Activated T-cell treated with anti-CD3 and anti-CD28 coated beads for 1 hour (primary cell): ENCODE results near the gene GBGT1.

ENCODE experiments used
- DNase-seq: peaks from one replicate; pipeline ENCODE4 v3.0.0-alpha.2; 2020; ENCODE audit warnings: low read depth

Gene GBGT1

DNA sequence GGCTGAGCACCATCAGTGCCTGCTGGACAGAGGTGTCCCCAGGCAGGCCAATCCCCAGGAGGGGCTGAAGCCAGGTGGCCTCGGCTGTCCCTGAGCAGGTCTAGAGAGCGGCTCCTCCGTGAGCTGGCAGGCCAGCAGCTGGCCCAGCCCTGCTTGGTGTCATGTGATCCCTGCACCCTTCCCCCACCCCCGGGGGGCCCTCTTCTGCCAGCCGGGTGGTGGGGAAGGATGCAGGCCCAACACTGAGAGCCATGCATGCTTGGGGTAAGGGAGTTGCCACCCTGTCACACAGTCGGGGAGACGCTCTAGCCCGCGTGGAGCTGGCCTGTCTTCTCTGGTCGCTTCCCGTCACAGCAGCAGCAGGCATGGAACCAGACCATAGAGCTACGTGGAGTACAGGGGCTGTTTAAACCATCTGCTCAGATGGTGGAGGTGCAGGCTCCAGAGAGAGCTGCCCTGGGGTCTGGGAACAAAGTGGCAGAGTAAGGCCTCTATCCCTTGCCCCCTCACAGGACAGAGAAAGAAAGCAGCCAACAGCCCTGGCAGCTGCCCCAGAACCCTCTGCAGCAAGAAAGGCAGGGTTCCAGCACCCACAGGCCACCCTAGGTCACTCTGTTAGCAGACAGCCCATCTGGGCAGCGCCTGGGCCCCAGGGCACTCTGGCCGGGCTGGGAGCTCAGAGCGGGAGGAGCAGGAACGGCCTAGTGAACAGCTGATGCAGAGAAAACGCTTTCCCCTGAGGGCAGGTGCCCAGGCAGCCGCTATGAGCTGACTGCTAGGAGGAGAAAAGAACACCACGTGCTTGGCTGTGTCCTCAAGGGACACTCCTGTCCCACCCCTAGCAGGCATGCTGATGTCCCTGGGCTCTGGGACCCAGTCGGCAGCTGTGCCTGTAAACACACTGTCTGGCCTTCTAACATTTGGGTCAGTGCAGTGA lies 49.5 kb downstream of the GBGT1 start:
- no peak for DNase-seq

DNA sequence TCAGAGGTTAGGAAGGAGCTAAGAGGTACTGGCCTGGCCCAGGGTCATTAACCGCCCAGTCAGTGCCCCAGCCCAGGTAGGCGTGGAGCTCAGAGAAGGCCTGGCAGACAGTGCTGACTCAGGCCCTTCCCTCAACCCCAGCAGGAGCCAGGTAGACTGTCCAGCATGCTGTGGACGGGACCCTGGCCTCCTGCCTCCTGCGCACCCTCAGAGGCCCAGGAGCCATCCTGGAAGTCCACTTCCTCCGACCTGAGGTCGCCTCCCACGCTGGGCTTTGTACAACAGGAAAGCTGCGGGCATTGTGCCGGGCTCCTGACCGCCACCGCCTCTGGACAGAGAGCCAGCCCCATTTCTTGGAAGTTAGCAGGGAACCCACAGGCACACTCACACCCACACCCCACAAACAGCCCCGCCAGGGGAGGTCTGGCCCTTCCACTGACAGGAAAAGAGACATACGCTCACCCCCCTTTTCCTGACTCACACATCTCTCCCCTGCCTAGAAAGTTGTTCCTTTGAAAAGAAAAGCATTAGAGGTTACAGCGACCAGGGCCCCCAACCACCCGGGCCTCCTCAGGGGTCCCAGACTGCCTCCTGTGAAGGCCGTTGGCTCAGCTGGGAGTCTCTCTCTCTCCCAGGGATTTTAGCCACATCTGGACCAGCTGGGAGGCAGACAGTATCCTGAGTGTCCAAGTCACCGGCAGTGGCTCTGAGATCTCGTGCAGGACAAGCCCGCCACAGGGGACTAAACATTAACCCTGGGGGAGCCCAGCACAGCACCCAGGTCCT lies 50.4 kb downstream of the GBGT1 start:
- no peak for DNase-seq

DNA sequence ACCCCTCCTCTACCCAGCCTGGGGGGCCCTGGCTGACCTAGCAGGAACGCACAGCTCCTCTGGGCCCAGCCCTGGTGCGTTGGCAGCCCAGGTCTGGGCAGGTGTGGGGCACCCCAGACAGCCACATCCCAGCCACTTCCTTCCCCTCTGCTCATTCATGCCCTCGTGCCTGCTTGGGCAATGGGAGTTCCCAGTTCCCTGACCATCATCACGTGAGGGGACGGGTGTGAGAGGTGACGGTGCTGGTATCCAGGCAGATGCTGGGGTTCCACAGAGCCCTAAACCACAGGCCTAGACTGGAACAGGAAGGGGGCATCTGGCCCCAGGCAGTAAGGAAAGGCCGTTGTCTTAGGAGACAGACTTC lies 51.1 kb downstream of the GBGT1 start:
- no peak for DNase-seq

DNA sequence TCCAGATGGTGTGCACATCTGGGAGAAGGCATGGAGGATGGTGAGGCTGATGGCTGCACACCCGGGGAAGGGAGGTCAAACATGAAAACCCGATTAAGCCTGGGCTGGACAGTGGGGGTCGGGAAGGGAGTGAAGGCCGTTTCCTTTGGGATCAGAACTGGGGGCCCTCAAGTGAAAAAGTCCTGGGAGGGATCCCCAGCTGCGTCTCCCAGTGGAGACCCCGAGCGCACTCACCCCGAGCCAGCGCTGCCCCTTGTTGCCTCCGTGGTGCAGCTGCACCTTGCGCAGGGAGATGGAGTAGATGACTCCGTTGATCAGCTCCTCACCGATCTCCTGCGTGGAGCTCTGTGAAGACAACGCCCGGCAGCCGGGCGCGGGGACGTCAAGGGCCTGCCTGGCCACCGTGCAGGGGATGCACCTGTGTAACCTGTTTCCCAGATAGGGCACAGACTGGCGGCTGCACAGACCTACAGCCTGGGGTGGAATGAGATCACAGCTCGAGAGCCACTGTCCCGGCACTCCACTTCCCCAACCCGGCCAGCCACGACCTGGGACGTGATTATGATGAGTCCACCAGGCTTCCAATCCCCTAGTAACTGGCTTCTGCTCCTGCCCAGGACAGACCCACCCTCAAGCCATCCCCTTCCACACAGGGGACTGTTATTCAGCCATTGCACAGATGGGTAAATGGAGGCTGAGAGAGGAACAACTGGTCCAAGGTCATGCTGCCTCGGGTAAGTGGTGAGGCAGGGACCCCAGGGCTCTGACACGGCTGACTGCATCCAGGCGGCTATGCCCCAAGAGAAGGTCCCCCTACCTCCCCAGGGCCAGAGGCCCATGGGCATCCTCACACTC lies 51.7 kb downstream of the GBGT1 start:
- DNase-seq = no peak

DNA sequence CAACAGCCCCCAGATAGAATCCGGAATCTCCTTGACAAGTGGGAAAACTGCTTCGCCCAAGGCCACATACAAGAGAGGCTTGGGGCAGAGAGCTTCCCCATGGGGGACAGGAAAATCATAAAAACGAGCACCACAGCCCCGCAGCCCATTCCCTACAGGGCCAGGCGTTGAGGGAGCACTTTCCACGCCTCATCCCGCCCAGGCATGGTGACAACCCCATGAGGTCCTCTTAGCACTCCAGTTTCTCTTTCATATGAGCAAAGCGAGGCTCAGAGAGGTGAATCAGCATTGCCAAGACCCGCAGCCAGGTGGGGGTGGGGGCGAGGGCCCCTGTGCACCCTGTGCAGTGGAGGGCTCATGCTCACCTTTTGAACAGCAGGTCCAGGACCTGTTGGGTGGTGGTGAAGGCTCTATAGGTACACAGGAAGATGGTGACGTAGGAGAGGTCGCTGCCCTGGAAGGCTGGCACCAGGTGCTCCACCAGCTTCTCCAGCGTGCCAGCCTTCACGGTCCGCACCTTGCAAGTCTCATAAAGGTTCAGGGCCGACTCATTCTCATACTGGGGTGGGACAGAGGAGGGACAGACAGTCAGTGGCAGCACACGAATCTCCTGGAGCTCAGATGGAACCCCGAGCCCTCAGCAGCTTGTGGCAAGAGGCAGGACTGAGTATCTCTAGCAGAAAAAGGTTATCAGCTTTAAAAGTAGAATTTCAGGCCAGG lies 53.6 kb downstream of the GBGT1 start:
- DNase-seq = no peak

DNA sequence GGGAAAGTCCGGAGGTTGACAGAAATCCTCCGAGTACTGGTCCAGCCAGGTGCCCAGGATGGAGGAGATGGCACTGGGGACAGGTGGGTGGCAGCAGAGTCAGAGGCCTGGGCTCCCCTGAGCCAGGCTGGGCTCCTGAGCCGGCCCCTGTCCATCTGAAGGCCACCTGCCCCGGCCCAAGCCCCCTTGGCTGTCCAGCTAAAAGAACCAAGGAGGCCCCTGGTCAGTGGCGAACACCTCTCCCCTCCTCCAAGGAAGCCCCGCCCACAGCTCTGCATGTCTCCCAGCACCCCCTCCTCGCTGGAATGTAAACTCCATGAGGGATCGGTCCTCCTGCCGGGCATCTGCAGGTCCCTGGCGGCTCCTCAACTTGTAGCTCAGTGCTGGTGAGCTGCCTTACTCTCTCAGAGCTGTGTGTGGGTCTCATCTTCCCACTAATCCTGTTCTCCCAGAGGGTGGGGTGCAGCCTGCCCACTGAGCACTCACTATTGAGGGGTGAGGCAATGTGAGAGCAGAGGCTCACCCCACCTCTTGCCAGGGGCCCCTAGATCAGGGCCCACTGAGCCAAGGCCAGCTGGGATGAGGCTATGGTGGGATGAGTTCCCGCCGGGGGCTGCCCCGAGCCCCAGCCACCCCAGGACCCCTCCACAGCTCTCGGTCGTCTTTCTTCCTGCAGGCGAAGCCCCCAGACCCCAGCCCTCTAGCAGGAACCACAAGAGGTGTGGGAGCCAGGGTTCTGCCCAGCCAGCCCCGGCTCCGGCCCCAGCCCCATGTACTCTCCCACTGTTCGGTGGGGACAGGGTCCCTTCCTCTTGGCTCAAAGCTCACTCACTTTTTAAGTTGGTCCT lies 54.7 kb downstream of the GBGT1 start:
- no peak for DNase-seq

DNA sequence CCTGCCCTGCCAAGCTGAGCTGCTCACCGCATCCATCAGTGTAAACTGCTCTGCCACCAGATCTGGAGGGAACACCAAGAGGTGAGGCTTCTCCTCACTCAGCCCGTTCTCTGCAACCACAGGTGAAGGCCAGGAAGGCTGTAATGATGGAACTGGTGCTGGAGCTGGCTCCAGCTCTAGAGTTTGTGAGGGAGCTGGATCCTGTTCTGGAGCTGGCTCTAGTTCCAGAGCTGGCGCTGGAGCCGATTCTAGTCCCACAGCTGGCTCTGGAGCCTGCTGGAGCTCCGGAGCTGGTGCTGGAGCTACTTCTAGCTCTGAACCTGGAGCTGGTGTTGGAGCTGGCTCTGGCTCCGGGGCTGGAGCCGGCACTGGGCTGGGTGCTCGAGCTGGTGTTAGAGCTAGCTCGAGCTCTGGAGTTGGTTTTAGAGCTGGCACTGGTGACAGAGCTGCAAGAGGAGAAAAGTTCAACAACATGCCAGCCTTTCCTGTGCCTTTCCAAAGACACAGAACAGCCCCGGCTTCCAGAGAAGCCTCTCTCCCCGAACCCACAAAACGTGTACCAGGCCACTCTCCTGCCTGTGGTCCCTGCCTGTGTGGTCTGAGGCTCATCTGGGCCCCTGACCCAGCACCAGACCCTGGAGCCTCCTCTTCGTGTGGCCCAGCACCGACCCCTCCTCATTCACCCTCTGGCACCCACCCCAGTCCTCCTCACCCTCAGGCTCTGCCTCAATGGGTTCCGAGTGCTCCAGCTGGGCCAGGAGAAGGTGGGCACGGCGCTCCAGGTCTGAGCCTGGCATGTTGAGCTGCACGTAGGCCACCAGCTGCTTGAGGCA lies 55.5 kb downstream of the GBGT1 start:
- DNase-seq = no peak

DNA sequence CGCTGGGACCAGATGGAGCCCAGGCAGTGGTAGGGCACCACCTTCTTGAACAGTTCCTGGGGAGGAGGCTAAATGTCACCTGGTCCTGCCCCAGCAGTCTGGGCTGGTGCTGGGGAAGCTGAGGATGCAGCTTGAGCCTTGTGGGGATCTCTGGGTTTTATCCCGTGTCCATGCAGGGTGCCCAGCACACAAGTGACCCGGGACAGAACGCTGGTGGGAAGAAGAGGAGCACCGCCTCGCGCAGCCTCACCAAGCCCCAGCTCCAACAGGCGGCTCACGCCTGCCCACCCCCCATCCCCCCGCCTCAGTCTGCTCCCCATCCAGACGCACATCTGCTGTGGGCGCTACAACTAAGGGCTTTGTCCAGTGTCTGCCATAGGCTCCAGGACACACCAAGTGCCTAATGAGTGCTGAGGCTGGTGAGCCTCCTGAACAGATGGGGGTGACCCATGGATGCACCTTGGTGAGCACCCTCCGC lies 56.4 kb downstream of the GBGT1 start:
- no peak for DNase-seq

DNA sequence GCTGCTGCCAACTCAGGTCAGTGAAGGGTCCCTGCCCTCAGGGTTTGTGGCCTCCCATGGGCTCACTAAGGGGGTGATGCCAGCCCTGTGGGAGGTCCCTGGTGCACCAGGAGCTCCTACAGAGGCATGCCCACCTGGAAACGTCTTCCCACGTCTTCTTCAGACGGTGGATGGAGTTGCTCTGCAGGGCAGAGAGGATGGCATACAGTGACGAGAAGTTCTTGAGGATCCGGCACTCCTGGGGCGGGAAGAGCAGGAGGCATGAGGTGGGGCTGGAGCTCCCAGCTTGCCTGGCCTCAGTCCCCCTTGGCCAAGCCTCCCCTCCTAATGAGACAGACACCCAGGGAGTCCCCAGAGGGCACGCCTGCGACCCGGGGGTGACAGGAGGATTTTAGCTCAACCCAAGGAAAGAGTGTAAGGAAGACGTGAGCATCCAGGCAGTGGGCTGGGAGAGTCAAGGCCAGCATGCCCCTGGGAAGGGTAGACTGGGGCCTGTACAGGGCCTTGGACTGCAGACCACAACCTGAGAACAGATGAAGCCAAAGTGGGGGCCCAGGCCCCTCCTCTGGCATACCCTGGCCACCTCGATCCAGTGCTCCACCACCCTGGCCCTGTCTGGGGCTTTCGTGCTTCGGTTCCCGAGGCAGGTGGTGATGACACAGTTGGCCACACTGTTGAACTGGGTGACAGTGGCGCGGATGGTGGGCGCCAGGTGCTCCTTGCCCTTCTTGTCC lies 57.0 kb downstream of the GBGT1 start:
- DNase-seq = no peak

DNA sequence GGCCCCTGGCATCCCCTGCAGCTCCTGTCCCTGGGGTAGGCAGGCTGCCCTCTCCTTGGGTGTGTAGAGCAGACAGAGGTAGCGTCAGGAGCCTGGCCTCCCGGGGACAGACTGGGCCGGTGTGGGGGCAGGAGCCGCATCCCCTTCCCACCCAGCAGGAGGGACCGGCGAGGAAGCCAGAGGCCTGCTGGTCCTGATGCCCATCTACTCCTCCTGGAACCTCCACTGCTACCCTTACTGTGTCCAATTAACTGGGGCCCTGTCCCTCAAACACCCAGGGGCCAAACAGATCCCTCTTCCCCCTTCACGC lies 58.3 kb downstream of the GBGT1 start:
- DNase-seq = no peak

DNA sequence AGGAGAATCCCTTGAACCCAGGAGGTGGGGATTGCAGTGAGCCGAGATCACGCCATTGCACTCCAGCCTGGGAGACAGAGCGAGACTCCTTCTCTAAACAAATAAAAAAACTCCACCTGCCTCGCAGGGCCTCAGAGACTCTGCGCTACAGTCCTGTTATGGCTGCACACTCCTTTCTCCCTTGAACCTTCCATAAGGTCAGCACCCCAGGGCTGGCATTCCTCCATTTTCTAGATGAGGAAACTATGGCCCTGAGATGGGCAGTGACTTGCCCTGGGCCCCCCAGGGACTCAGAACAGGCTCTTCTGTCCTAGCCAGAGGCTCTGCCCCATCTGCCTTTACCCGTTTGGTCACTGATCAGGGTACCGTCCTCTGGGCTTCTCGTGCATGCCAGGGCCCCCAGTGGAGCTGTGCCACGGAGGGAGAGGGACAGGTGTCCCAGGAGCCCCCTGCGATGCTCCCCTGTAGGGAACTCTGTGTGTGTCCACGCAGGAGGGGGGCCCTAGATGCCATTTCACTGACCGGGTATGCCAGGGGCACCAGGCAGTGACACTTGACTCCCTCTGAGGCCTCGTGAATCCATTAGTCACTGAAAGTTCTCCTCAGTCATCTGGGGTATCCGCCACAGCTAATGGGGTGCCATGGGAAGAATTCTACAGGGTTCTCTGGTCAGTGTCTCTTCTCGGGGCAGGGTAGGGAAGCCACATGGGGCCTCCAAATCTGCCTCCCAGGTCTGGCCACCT lies 58.8 kb downstream of the GBGT1 start:
- no peak for DNase-seq

DNA sequence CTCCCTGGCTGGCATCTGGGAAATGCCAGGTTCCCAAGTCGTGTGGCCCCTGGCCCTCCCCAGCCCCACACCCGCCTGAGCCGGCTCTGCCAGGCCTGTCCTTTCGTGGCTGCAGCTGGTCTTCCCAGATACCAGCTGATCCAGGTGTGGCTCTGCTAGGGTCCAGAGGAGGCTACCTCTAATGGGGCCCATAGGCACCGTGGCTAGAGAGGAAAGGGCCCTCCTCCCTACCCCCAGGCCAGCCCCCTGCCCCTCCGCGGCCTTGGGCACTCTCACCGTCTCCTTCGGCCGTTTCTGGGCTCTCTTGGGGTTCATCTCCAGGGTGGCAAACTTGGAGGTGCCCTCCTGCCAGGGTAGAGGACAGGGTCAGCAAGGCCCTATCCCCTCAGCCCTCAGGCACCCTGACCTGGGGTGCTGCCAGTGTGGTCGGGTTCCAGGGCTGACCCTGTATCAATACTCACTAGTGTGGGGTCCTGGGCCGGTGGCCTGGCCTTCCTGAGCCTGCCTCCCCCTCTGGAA lies 59.7 kb downstream of the GBGT1 start:
- no peak for DNase-seq

DNA sequence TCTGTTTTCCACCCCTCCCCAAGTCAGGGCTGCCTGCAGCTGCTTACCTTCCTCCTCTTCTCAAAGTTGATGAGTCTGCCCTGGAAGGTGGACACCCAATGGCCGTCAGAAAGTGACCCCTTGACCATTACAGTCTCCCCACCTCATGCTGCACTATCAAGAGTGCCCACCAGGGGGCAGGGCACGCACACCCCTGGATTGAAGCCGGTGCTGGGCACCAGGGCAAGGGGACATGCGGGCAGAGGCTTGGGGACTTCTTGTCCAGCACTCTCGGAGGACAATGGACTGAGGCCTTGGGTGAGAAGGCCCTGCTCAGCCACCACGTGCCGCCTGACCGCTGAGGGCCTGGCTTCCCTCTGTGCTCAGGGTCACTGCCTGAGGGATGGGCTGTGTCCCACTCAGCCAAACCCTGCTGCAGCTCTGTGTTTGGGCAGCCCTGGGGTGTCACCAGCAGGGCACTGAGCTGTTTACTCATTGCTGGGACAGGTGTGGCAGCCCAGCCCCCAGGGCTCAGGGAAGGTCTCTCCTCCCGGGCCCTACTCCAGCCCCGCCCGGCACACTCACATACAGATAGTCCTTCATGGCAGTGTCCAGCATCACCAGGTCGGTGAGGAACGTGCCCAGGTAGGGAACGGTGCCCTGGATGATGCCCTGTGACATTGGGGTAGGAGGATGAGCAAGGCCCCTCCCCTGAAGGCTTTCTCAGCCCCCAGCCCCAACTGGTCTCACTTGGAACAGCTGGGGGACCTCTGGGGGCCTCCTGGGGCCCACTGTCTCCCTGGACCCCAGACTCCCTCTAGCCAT lies 60.3 kb downstream of the GBGT1 start:
- peak; percentile 56 for DNase-seq
